K562 (cell line): ENCODE results near the gene HSF4. TPM values are rescaled to one million over a fixed set of nuclear protein-coding genes. Genes with fewer than 3 reads are reported as not detected.

Experiments
- BMI1 ChIP-seq: fragments of 150-350 bp; IDR thresholded peaks from 2 replicates; pipeline ENCODE4 v1.6.1; 2014; ENCODE audit warnings: low read length
- CTBP1 ChIP-seq: fragments of 450-650 bp; IDR thresholded peaks from 2 replicates; pipeline ENCODE4 v1.6.1; 2016; ENCODE audit warnings: borderline replicate concordance
- EP300 ChIP-seq: IDR thresholded peaks from 2 replicates; pipeline ENCODE4 v1.6.1; 2012; ENCODE audit warnings: low read length, improper control_type of control experiment
- HINFP ChIP-seq: fragments of 450-650 bp; conservative IDR thresholded peaks from 2 replicates; pipeline ENCODE4 v1.6.1; 2016; ENCODE audit warnings: missing genetic modification characterization, low read depth, mild to moderate bottlenecking, control low read depth, missing compliant biosample characterization
- L3MBTL2 ChIP-seq: fragments of 450-650 bp; IDR thresholded peaks from 2 replicates; pipeline ENCODE4 v1.6.1; 2016; ENCODE audit warnings: mild to moderate bottlenecking, moderate library complexity
- RCOR1 ChIP-seq, 2 experiments: IDR thresholded peaks; 2 replicates each; pipeline ENCODE4 v1.6.1; 2012; ENCODE audit warnings: low read depth in 2 of 2, low read length in 2 of 2, borderline replicate concordance in 1 of 2, improper control_type of control experiment in 1 of 2
- REST ChIP-seq, 2 experiments: fragments of 450-650 bp; formaldehyde crosslinking in 1 of 2; IDR thresholded peaks; 2 replicates each; pipeline versions ENCODE4 v1.4.0 to v1.6.1; 2014 to 2020; ENCODE audit warnings: mild to moderate bottlenecking in 2 of 2, borderline replicate concordance in 1 of 2, low read depth in 1 of 2
- ZBTB1 ChIP-seq: sonication (generic); formaldehyde crosslinking; IDR thresholded peaks from 2 replicates; pipeline ENCODE4 v1.8.1; 2023; ENCODE audit warnings: missing genetic modification reagents, low read depth, mild to moderate bottlenecking, borderline replicate concordance
- ZBTB11 ChIP-seq, 3 experiments: fragments of 200-800 bp in 1 of 3; fragments of 250-450 bp in 1 of 3; fragments of 450-650 bp in 1 of 3; sonication (Bioruptor Pico) in 1 of 3; sonication (Bioruptor generic) in 1 of 3; formaldehyde crosslinking in 1 of 3; IDR thresholded peaks; 2 replicates each; pipeline versions ENCODE4 v1.6.1 to v1.8.0; 2016 to 2022; ENCODE audit warnings: mild to moderate bottlenecking in 2 of 3, missing genetic modification characterization in 2 of 3, missing compliant biosample characterization in 1 of 3, moderate library complexity in 1 of 3
- polyA plus RNA-seq, 8 experiments: library from polyadenylated mRNA; depleted of rRNA in 4 of 8; stranded (reverse) in 5 of 8; unstranded in 3 of 8; fragments of >200 nt; fragmentation: Nextera tagmentation in 2 of 8; fragmentation: Illumina TruSeq in 1 of 8; extraction: Ambion mirVana in 2 of 8; extraction: Trizol in 1 of 8; gene quantifications; 2 replicates each; pipeline versions ENCODE4 v1.2.1 to v1.2.3, GENCODE V29; 2011 to 2014; ENCODE audit warnings: inconsistent platforms in 1 of 8, missing spikeins in 1 of 8
- total RNA-seq, 7 experiments: library from RNA; depleted of rRNA in 6 of 7; stranded (reverse); fragments of >200 nt in 6 of 7; fragmentation: Illumina TruSeq in 2 of 7; extraction: Trizol in 2 of 7; gene quantifications; 2 replicates each; pipeline versions ENCODE4 v1.2.1 to v1.2.3, GENCODE V29; 2011 to 2021; ENCODE audit warnings: low replicate concordance in 1 of 7

The HSF4 gene
- total and polyA plus RNA-seq, 9 of the 15 experiments (the other 6 are each of a cell fraction or from before 2014, with no cell fraction given): 0.50 to 35.4 (median 8.8) TPM; not detected in 1

- TF ChIP-seq HINFP (tag) (no peak), REST (IDR thresholded peaks at IDR 0.05; ENCODE audit: borderline replicate concordance) (peak; percentile 79), REST (CRISPR knock-in tag; IDR thresholded peaks at IDR 0.05; ENCODE audit: low read depth) (0 out of 2 replicates have a peak, but pooled peaks have one; percentile 27), L3MBTL2 (peak; percentile 97), BMI1 (no peak), CTBP1 (peak; percentile 71; the same call in 1 of the 2 replicates), ZBTB11 (CRISPR knock-in tag; IDR thresholded peaks at IDR 0.05) (no peak; a peak in 1 of 6 replicates), ZBTB1 (CRISPR knock-in tag) (peak; percentile 78), RCOR1 (IDR thresholded peaks at IDR 0.05; ENCODE audit: borderline replicate concordance in 1 of 2, low read depth in 2 of 2, low read length in 2 of 2) (no peak), EP300 (no peak)
These were observed at the start of gene HSF4 (continued) for GRCh38 chr16:67164599-67165061.
